Pancreas (tissue), 10 donors: Measurements from ENCODE around the gene BATF. TPM values are rescaled to one million over a fixed set of nuclear protein-coding genes. Genes with fewer than 3 reads are reported as not detected.

ENCODE experiments used
- ATAC-seq, 4 donors: fragments of 200-7000 bp; cut with Tn5 transposase; one replicate each; pipeline versions ENCODE4 v1.8.0 to v1.9.1; 2020; ENCODE audit warnings: mild to moderate bottlenecking in 4 of 4, moderate library complexity in 4 of 4
- DNase-seq, 6 donors: peaks; one replicate each; pipeline ENCODE4 v3.0.0-alpha.2; 2020
- FAIRE-seq: peaks from 2 replicates; lab custom pipeline; 2012; peaks lifted over from hg19 to GRCh38; lab: Jason Lieb, UNC
- H3K27ac ChIP-seq, 4 donors: fragments of 200-600 bp; sonication (generic); 1 replicate in 3 of 4; 2 replicates in 1 of 4; pipeline versions ENCODE4 v1.5.0 to v1.8.0; 2020
- H3K27me3 ChIP-seq, 4 donors: fragments of 200-600 bp; one replicate each; pipeline ENCODE4 v1.8.0; 2021
- H3K36me3 ChIP-seq, 3 donors: fragments of 200-600 bp; sonication (generic) in 1 of 3; one replicate each; pipeline versions ENCODE4 v1.5.0 to v1.8.0; 2020 to 2021
- H3K4me1 ChIP-seq, 3 donors: fragments of 200-600 bp; one replicate each; pipeline ENCODE4 v1.8.0; 2021
- H3K4me3 ChIP-seq, 4 donors: fragments of 200-600 bp; sonication (generic) in 2 of 4; one replicate each; pipeline versions ENCODE4 v1.5.0 to v1.8.0; 2020 to 2021
- H3K9me3 ChIP-seq, 4 donors: fragments of 200-600 bp; one replicate each; pipeline ENCODE4 v1.8.0; 2021
- WGBS, 2 donors: extraction: QIAGEN DNeasy Blood & Tissue Kit; methylation state at CpG; one replicate each; pipeline ENCODE4 v1.1.7; 2013; 5-methylcytosine and 5-hydroxymethylcytosine counted together
- intact Hi-C, 3 donors: fragments of 100-400 bp; cut with DNase I; formaldehyde crosslinking; loops; one replicate each; pipeline versions ENCODE4 v1.11.1 to v1.14.2; 2022
- polyA plus RNA-seq, 2 donors: library from polyadenylated mRNA; stranded (reverse); fragments of 200-250 nt; gene quantifications; one replicate each; pipeline ENCODE4 v1.2.3, GENCODE V29; 2013
- total RNA-seq, 6 donors: library from RNA; stranded (reverse); fragmentation: NEBNext Ultra II Directional in 4 of 6; extraction: Animal tissue kit (Norgen Biotek cat#: 25700) in 4 of 6; gene quantifications; one replicate each; pipeline versions ENCODE4 v1.2.1 to v1.2.4, GENCODE V29; 2021 to 2023
- TF ChIP-seq, protein P1 (sequence below), 4 donors: fragments of 200-600 bp; sonication (generic) in 3 of 4; IDR thresholded peaks; one replicate each; pipeline versions ENCODE4 v1.5.0 to v1.8.0; 2021; ENCODE audit warnings: antibody characterized with exemption in 4 of 4
- donor health status: healthy with polysubstance abuse.
- donor health status: DM: no; HTN: no; CAD: no; lungs with moderate emphysema.
- donor health status: DM: no; HTN: no; CAD: no.
- donor health status: control.
- donor health status: control.
- donor health status: Bipolar disorder and iron deficiency.
- donor health status: DM: yes; HTN: yes; CAD: no.
- donor health status: DM: no; HTN: no; CAD: no.
- donor health status: DM: no; HTN: no; CAD: no.
- donor health status: DM: yes; HTN: yes; CAD: no.

Gene BATF
- total and polyA plus RNA-seq, 8 donors, result 0.28 to 1.7 (median 0.98) TPM; not detected in 1

- H3K9me3 ChIP-seq, result no peaks in the 10 kb centered on the region
- FAIRE-seq, result no peak
- H3K4me3 ChIP-seq, result peak overlapping the region in 1 of 4 donors; percentile 17
- no peaks in the 10 kb centered on the region for H3K36me3 ChIP-seq
- ATAC-seq, result peak in 2 of 4 donors; percentile 37 to 74
- WGBS, 2 donors, result 59 to 61% methylated on average over 29 of the region's 29 CpGs
- no peaks in the 10 kb centered on the region for H3K4me1 ChIP-seq
- no peak overlapping the region for H3K27ac ChIP-seq
- intact Hi-C loops, result no loop called here
- TF ChIP-seq, protein P1, sequence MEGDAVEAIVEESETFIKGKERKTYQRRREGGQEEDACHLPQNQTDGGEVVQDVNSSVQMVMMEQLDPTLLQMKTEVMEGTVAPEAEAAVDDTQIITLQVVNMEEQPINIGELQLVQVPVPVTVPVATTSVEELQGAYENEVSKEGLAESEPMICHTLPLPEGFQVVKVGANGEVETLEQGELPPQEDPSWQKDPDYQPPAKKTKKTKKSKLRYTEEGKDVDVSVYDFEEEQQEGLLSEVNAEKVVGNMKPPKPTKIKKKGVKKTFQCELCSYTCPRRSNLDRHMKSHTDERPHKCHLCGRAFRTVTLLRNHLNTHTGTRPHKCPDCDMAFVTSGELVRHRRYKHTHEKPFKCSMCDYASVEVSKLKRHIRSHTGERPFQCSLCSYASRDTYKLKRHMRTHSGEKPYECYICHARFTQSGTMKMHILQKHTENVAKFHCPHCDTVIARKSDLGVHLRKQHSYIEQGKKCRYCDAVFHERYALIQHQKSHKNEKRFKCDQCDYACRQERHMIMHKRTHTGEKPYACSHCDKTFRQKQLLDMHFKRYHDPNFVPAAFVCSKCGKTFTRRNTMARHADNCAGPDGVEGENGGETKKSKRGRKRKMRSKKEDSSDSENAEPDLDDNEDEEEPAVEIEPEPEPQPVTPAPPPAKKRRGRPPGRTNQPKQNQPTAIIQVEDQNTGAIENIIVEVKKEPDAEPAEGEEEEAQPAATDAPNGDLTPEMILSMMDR (IDR thresholded peaks at IDR 0.05), result no peak
- no peaks in the 10 kb centered on the region for H3K27me3 ChIP-seq
- DNase-seq, result no peak
Measured at GRCh38 chr14:75514673-75515628, 7.3 kb upstream of the BATF start.

GRCh38 chr14:75515629-75515996 is 6.7 kb upstream of the BATF start:
- no peaks in the 10 kb centered on the region for H3K9me3 ChIP-seq
- no peak for FAIRE-seq
- H3K27ac ChIP-seq, result no peak overlapping the region
- no peak for DNase-seq
- no peaks in the 10 kb centered on the region for H3K27me3 ChIP-seq
- no peak overlapping the region for H3K4me3 ChIP-seq
- intact Hi-C loops, result no loop called here
- H3K36me3 ChIP-seq, result no peaks in the 10 kb centered on the region
- H3K4me1 ChIP-seq, result no peaks in the 10 kb centered on the region
- TF ChIP-seq, protein P1 (IDR thresholded peaks at IDR 0.05), result no peak
- ATAC-seq, result peak in 2 of 4 donors; percentile 40 to 52
- 56 to 65% methylated on average over 7 of the region's 7 CpGs for WGBS, 2 donors

DNA sequence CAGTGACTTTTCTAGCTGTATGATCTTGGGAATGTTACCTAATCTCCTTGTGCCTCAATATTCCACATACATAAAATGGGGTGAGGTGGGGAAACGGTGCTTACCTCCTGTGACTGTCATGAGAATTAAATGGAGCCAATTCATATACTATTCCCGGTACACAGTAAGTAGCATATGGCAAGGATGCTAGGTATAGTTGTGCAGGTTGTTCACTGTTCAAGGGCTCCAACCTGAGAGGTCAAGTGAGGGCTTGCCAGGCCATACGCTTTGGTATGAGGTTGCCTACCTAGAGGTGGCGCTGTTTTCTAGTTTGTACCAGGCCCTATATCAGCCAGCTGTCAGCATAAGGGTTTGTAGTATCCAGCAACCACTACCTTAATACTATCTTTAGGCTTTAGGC is 3.6 kb upstream of the BATF start:
- no peak overlapping the region for H3K4me3 ChIP-seq
- H3K27me3 ChIP-seq, result no peaks in the 10 kb centered on the region
- intact Hi-C loops, result no loop called here
- ATAC-seq (no peak), FAIRE-seq (no peak), DNase-seq (no peak)
- peaks cover 0 to 8% (median 0%) of the 10 kb centered on the region in 3 donors for H3K4me1 ChIP-seq
- no peaks in the 10 kb centered on the region for H3K9me3 ChIP-seq
- TF ChIP-seq, protein P1 (IDR thresholded peaks at IDR 0.05), result no peak
- H3K36me3 ChIP-seq, result no peaks in the 10 kb centered on the region
- 66 to 68% methylated on average over 4 of the region's 4 CpGs for WGBS, 2 donors
- H3K27ac ChIP-seq, result no peak overlapping the region

DNA sequence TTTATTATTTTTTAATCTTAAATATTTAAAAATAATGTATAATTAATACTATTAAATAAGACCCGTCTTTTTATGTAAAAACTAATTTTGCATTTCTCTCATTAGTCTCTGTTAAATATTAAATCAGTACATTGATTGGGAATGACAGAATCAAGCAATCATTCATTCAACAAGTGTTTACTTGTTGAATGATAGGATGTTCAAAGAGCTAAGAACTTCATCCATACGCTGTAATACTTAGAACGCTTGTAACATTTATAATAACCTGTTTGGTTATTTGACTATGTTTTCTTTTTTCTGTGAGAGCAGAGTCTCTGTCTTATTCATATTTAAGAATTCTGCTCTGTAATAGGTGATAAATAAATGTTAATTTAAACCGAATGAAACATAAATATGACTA is 2.9 kb upstream of the BATF start:
- TF ChIP-seq, protein P1 (IDR thresholded peaks at IDR 0.05), result no peak
- ATAC-seq (no peak), DNase-seq (no peak), FAIRE-seq (no peak)
- Histone ChIP-seq H3K27ac (no peak overlapping the region), H3K9me3 (no peaks in the 10 kb centered on the region), H3K27me3 (no peaks in the 10 kb centered on the region), H3K4me3 (no peak overlapping the region), H3K36me3 (no peaks in the 10 kb centered on the region), H3K4me1 (peaks cover 0 to 8% (median 0%) of the 10 kb centered on the region in 3 donors)
- intact Hi-C loops, result no loop called here
- 84 to 86% methylated on average over 4 of the region's 4 CpGs for WGBS, 2 donors
